ENCODE results near the gene CDYL2. TPM values are rescaled to one million over a fixed set of nuclear protein-coding genes. Genes with fewer than 3 reads are reported as not detected.

Gene CDYL2
- total and polyA plus RNA-seq, 4 donors: 0.84 to 4.1 (median 2.3) TPM

DNA sequence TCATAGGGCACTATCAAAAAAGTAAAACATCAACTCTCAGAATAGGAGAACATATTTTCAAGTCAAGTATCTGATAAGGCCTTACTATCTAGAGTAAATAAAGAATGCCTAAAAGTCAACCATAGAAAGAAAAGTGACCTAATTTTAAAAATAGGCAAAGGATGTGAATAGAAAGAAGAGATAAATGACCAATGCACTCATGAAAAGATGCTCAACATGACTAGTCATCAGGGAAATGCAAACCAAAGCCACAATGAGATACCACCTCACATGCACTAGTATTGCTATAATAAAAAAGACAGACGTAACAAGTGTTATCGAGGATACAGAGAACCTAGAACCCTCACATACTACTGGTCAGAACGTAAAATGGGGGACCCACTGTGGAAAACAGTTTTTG is 172.8 kb downstream of the CDYL2 start:
- TF ChIP-seq HNF4A (conservative IDR thresholded peaks at IDR 0.05): no peak
- TF ChIP-seq, protein P1, sequence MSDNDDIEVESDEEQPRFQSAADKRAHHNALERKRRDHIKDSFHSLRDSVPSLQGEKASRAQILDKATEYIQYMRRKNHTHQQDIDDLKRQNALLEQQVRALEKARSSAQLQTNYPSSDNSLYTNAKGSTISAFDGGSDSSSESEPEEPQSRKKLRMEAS (IDR thresholded peaks at IDR 0.05): no peak
- TF ChIP-seq YY1 (IDR thresholded peaks at IDR 0.05): no peak
- TF ChIP-seq EGR1 (IDR thresholded peaks at IDR 0.05; ENCODE audit: low read depth in 2 of 2): no peak
- TF ChIP-seq FOXA2 (IDR thresholded peaks at IDR 0.05): no peak
- TF ChIP-seq, protein P2, sequence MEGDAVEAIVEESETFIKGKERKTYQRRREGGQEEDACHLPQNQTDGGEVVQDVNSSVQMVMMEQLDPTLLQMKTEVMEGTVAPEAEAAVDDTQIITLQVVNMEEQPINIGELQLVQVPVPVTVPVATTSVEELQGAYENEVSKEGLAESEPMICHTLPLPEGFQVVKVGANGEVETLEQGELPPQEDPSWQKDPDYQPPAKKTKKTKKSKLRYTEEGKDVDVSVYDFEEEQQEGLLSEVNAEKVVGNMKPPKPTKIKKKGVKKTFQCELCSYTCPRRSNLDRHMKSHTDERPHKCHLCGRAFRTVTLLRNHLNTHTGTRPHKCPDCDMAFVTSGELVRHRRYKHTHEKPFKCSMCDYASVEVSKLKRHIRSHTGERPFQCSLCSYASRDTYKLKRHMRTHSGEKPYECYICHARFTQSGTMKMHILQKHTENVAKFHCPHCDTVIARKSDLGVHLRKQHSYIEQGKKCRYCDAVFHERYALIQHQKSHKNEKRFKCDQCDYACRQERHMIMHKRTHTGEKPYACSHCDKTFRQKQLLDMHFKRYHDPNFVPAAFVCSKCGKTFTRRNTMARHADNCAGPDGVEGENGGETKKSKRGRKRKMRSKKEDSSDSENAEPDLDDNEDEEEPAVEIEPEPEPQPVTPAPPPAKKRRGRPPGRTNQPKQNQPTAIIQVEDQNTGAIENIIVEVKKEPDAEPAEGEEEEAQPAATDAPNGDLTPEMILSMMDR (IDR thresholded peaks at IDR 0.05; ENCODE audit: low read depth, low read length, missing input control): no peak
- TF ChIP-seq FOXA1 (IDR thresholded peaks at IDR 0.05): no peak
- no peak for TF ChIP-seq RAD21 (IDR thresholded peaks at IDR 0.05)
- Histone ChIP-seq H3K9ac (ENCODE audit: low read depth in 1 of 2, low read length in 2 of 2) (no peak overlapping the region), H3K27me3 (ENCODE audit: control insufficient read depth in 4 of 4, insufficient read depth in 4 of 4, low read length in 3 of 4) (no peaks in the 10 kb centered on the region), H3K36me3 (ENCODE audit: control insufficient read depth in 4 of 4, insufficient read depth in 3 of 4, low read depth in 1 of 4, low read length in 3 of 4) (peaks cover 0 to 12% (median 2%) of the 10 kb centered on the region in 4 donors), H3K4me3 (ENCODE audit: low read depth in 1 of 3, low read length in 3 of 3) (no peak overlapping the region), H3K9me3 (ENCODE audit: control insufficient read depth in 4 of 4, low read length in 3 of 4) (peaks cover 0 to 3% (median 1%) of the 10 kb centered on the region in 4 donors), H3K4me1 (ENCODE audit: control insufficient read depth in 4 of 4, insufficient read depth in 4 of 4, low read length in 3 of 4) (no peaks in the 10 kb centered on the region), H3K27ac (ENCODE audit: low read depth in 1 of 2, low read length in 2 of 2) (no peak overlapping the region)
- WGBS: 96% methylated on average over 3 of the region's 3 CpGs
- no peak for DNase-seq (ENCODE audit: low spot score)

DNA sequence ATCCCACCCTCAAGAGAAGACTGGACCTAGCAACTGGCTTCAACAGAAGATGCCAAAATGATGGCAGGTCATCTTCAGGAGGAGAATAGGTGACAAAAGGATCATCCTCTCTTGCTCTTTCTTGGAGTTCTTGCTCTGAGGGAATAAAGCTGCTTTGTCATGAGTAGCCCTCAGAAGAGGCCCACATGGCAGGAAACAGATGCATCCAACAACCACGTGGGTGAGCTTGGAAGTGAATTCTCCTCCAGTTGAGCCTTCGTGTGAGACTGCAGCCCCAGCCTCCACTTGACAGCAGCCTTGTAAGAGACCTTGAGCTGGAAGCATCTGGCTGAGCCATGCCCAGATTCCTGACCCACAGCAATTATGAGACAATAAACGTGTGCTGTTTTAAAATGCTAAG is 176.1 kb downstream of the CDYL2 start:
- no peak for DNase-seq (ENCODE audit: low spot score)
- Histone ChIP-seq H3K9ac (ENCODE audit: low read depth in 1 of 2, low read length in 2 of 2) (no peak overlapping the region), H3K4me3 (ENCODE audit: low read depth in 1 of 3, low read length in 3 of 3) (no peak overlapping the region), H3K9me3 (ENCODE audit: control insufficient read depth in 4 of 4, low read length in 3 of 4) (peaks cover 0 to 3% (median 0%) of the 10 kb centered on the region in 4 donors), H3K4me1 (ENCODE audit: control insufficient read depth in 4 of 4, insufficient read depth in 4 of 4, low read length in 3 of 4) (no peaks in the 10 kb centered on the region), H3K36me3 (ENCODE audit: control insufficient read depth in 4 of 4, insufficient read depth in 3 of 4, low read depth in 1 of 4, low read length in 3 of 4) (peaks cover 0 to 12% (median 2%) of the 10 kb centered on the region in 4 donors), H3K27ac (ENCODE audit: low read depth in 1 of 2, low read length in 2 of 2) (no peak overlapping the region), H3K27me3 (ENCODE audit: control insufficient read depth in 4 of 4, insufficient read depth in 4 of 4, low read length in 3 of 4) (no peaks in the 10 kb centered on the region)
- TF ChIP-seq HNF4A (conservative IDR thresholded peaks at IDR 0.05) (no peak), FOXA2 (IDR thresholded peaks at IDR 0.05) (no peak), TAF1 (conservative IDR thresholded peaks at IDR 0.05) (no peak), HNF4G (IDR thresholded peaks at IDR 0.05) (no peak), GABPA (IDR thresholded peaks at IDR 0.05 in 1 of 2, conservative IDR thresholded peaks at IDR 0.05 in 1 of 2) (no peak), NR2F2 (IDR thresholded peaks at IDR 0.05) (no peak), EGR1 (IDR thresholded peaks at IDR 0.05; ENCODE audit: low read depth in 2 of 2) (no peak), RXRA (IDR thresholded peaks at IDR 0.05) (no peak), JUND (IDR thresholded peaks at IDR 0.05) (no peak), FOXA1 (IDR thresholded peaks at IDR 0.05) (no peak), RAD21 (IDR thresholded peaks at IDR 0.05) (no peak), SP1 (IDR thresholded peaks at IDR 0.05) (no peak)
- TF ChIP-seq, protein P1 (IDR thresholded peaks at IDR 0.05): no peak
- TF ChIP-seq, protein P3, sequence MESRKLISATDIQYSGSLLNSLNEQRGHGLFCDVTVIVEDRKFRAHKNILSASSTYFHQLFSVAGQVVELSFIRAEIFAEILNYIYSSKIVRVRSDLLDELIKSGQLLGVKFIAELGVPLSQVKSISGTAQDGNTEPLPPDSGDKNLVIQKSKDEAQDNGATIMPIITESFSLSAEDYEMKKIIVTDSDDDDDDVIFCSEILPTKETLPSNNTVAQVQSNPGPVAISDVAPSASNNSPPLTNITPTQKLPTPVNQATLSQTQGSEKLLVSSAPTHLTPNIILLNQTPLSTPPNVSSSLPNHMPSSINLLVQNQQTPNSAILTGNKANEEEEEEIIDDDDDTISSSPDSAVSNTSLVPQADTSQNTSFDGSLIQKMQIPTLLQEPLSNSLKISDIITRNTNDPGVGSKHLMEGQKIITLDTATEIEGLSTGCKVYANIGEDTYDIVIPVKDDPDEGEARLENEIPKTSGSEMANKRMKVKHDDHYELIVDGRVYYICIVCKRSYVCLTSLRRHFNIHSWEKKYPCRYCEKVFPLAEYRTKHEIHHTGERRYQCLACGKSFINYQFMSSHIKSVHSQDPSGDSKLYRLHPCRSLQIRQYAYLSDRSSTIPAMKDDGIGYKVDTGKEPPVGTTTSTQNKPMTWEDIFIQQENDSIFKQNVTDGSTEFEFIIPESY (IDR thresholded peaks at IDR 0.05): no peak
- TF ChIP-seq, protein P4, sequence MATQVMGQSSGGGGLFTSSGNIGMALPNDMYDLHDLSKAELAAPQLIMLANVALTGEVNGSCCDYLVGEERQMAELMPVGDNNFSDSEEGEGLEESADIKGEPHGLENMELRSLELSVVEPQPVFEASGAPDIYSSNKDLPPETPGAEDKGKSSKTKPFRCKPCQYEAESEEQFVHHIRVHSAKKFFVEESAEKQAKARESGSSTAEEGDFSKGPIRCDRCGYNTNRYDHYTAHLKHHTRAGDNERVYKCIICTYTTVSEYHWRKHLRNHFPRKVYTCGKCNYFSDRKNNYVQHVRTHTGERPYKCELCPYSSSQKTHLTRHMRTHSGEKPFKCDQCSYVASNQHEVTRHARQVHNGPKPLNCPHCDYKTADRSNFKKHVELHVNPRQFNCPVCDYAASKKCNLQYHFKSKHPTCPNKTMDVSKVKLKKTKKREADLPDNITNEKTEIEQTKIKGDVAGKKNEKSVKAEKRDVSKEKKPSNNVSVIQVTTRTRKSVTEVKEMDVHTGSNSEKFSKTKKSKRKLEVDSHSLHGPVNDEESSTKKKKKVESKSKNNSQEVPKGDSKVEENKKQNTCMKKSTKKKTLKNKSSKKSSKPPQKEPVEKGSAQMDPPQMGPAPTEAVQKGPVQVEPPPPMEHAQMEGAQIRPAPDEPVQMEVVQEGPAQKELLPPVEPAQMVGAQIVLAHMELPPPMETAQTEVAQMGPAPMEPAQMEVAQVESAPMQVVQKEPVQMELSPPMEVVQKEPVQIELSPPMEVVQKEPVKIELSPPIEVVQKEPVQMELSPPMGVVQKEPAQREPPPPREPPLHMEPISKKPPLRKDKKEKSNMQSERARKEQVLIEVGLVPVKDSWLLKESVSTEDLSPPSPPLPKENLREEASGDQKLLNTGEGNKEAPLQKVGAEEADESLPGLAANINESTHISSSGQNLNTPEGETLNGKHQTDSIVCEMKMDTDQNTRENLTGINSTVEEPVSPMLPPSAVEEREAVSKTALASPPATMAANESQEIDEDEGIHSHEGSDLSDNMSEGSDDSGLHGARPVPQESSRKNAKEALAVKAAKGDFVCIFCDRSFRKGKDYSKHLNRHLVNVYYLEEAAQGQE (IDR thresholded peaks at IDR 0.05): no peak
- TF ChIP-seq, protein P5, sequence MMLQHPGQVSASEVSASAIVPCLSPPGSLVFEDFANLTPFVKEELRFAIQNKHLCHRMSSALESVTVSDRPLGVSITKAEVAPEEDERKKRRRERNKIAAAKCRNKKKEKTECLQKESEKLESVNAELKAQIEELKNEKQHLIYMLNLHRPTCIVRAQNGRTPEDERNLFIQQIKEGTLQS (IDR thresholded peaks at IDR 0.05): no peak
- 87% methylated on average over 3 of the region's 3 CpGs for WGBS

All from liver (tissue), 9 donors.